ENCODE data around the gene AKAP13.

DNA sequence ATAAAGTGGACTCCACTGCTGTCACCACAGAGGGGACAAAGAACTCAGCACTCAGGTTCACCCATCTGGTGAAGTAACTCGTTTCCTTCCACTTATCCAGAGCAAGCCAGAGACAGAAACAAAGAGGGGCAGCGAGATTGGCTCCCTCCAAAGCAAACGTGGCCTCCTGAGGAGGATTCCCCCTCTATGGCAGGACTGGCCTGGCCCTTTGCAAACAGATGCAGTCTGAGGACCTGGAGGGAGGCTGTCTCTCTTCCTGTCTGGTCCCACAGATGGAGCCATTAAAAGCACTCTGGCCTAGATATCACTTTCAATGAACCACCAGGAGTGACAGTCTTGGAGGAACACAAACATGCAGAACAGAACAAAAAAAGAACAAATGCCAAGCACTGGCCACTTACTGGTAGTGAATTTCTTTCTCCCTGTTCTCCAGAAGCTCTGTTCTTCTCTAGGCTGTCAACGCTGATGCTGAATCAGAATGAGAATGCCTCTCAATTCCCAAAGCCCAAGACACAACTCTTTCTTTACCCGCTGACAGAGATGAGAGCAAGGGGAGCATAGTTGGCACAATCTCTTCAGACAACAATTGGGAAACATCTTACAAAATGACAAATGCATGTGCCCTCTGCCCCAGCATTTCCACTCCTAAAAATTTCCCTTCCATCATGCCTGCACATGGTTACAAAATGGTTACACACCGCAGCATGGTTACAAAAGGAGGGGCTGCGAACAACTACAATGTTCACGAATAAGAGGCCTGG, 400.0 kb downstream of the AKAP13 start:
- no peak for TF ChIP-seq EZH2phosphoT487 (IDR thresholded peaks at IDR 0.05; ENCODE audit: low read depth)
- TF ChIP-seq, protein P1, sequence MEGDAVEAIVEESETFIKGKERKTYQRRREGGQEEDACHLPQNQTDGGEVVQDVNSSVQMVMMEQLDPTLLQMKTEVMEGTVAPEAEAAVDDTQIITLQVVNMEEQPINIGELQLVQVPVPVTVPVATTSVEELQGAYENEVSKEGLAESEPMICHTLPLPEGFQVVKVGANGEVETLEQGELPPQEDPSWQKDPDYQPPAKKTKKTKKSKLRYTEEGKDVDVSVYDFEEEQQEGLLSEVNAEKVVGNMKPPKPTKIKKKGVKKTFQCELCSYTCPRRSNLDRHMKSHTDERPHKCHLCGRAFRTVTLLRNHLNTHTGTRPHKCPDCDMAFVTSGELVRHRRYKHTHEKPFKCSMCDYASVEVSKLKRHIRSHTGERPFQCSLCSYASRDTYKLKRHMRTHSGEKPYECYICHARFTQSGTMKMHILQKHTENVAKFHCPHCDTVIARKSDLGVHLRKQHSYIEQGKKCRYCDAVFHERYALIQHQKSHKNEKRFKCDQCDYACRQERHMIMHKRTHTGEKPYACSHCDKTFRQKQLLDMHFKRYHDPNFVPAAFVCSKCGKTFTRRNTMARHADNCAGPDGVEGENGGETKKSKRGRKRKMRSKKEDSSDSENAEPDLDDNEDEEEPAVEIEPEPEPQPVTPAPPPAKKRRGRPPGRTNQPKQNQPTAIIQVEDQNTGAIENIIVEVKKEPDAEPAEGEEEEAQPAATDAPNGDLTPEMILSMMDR (IDR thresholded peaks at IDR 0.05; ENCODE audit: low read depth, low read length), result no peak

All from OCI-LY3 (cell line).